ENCODE measurements around the gene MYH14. TPM values are rescaled to one million over a fixed set of nuclear protein-coding genes. Genes with fewer than 3 reads are reported as not detected.

MYH14 gene
- total and polyA plus RNA-seq, 9 of the 15 experiments (the other 6 are each of a cell fraction or from before 2014, with no cell fraction given): 0.04 to 0.86 (median 0.19) TPM; not detected in 2

DNA sequence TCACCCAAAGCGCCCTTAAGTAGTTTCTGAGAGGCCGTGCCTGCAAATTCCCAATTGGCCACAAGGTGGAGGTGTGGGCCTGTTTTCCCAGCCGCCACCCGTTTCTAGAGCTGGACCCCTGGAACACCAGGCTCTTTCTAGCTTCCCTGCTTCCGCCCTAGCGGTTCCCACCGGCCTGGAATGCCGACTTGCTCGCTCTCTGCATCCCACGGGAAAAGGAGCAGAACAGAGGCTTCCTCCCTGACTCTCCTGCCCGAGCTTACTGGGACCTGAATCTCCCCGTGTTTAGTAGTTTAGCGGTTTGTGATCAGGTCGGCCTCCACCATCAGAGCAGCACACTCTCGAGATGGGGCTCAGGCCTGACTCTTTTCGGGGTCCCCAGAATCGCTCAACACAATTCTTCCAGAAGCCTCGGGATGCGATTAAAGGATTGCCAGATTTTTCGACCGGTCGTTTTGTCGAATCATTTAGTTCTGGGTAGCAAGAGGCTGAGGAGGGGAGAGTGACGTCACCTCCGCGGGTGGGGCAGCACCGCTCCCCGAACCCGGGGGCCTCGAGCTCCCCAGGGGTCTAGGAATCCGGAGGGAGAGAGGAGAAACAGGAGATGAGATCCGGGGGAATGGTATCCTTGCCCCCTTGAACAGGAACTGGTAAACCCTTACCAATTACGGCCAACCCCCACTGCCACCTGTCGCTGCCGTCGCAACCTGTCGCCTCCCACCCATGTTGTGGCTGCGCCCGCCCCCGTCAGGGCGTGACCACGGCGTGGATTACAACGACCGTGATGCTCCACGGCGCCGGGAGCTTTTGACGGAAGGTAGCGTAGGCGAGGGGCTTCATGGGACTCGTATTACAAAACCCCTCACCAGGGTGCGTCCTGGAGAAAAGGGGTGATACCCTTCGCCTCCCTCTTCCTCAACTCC, 154.0 kb downstream of the MYH14 start (continued):
- TF ChIP-seq, protein P1, sequence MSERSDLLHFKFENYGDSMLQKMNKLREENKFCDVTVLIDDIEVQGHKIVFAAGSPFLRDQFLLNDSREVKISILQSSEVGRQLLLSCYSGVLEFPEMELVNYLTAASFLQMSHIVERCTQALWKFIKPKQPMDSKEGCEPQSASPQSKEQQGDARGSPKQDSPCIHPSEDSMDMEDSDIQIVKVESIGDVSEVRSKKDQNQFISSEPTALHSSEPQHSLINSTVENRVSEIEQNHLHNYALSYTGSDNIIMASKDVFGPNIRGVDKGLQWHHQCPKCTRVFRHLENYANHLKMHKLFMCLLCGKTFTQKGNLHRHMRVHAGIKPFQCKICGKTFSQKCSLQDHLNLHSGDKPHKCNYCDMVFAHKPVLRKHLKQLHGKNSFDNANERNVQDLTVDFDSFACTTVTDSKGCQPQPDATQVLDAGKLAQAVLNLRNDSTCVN (CRISPR knock-in tag; IDR thresholded peaks at IDR 0.05): no peak
- TF ChIP-seq NR2F6 (CRISPR knock-in tag; IDR thresholded peaks at IDR 0.05): no peak
- peak; percentile 21; the same call in 1 of the 2 replicates for TF ChIP-seq ZBTB17 (CRISPR knock-in tag; IDR thresholded peaks at IDR 0.05)
- TF ChIP-seq, protein P2, sequence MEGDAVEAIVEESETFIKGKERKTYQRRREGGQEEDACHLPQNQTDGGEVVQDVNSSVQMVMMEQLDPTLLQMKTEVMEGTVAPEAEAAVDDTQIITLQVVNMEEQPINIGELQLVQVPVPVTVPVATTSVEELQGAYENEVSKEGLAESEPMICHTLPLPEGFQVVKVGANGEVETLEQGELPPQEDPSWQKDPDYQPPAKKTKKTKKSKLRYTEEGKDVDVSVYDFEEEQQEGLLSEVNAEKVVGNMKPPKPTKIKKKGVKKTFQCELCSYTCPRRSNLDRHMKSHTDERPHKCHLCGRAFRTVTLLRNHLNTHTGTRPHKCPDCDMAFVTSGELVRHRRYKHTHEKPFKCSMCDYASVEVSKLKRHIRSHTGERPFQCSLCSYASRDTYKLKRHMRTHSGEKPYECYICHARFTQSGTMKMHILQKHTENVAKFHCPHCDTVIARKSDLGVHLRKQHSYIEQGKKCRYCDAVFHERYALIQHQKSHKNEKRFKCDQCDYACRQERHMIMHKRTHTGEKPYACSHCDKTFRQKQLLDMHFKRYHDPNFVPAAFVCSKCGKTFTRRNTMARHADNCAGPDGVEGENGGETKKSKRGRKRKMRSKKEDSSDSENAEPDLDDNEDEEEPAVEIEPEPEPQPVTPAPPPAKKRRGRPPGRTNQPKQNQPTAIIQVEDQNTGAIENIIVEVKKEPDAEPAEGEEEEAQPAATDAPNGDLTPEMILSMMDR (IDR thresholded peaks at IDR 0.05 in 2 of 3, conservative IDR thresholded peaks at IDR 0.05 in 1 of 3; ENCODE audit: insufficient read depth in 2 of 3, low read depth in 1 of 3, low read length in 3 of 3): peak; percentile 89 to 91 (median 90)
- no peak for TF ChIP-seq DMBX1 (CRISPR knock-in tag; IDR thresholded peaks at IDR 0.05; ENCODE audit: borderline replicate concordance)
- 0 out of 2 replicates have a peak, but pooled peaks have one; percentile 78 for TF ChIP-seq SMAD4 (CRISPR knock-in tag; conservative IDR thresholded peaks at IDR 0.05)
- no peak for TF ChIP-seq NR1H2 (CRISPR knock-in tag; IDR thresholded peaks at IDR 0.05)
- no peak for TF ChIP-seq MECOM (CRISPR knock-in tag; IDR thresholded peaks at IDR 0.05)
- TF ChIP-seq, protein P3, sequence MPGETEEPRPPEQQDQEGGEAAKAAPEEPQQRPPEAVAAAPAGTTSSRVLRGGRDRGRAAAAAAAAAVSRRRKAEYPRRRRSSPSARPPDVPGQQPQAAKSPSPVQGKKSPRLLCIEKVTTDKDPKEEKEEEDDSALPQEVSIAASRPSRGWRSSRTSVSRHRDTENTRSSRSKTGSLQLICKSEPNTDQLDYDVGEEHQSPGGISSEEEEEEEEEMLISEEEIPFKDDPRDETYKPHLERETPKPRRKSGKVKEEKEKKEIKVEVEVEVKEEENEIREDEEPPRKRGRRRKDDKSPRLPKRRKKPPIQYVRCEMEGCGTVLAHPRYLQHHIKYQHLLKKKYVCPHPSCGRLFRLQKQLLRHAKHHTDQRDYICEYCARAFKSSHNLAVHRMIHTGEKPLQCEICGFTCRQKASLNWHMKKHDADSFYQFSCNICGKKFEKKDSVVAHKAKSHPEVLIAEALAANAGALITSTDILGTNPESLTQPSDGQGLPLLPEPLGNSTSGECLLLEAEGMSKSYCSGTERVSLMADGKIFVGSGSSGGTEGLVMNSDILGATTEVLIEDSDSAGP (CRISPR knock-in tag; IDR thresholded peaks at IDR 0.05): no peak
- TF ChIP-seq XRCC5 (IDR thresholded peaks at IDR 0.05; ENCODE audit: low read depth, low read length): peak; percentile 8; the same call in 1 of the 2 replicates
- peak; percentile 59 for TF ChIP-seq GATAD2A (IDR thresholded peaks at IDR 0.05)
- TF ChIP-seq ZNF76 (CRISPR knock-in tag; IDR thresholded peaks at IDR 0.05; ENCODE audit: borderline replicate concordance): no peak
- TF ChIP-seq, protein P4, sequence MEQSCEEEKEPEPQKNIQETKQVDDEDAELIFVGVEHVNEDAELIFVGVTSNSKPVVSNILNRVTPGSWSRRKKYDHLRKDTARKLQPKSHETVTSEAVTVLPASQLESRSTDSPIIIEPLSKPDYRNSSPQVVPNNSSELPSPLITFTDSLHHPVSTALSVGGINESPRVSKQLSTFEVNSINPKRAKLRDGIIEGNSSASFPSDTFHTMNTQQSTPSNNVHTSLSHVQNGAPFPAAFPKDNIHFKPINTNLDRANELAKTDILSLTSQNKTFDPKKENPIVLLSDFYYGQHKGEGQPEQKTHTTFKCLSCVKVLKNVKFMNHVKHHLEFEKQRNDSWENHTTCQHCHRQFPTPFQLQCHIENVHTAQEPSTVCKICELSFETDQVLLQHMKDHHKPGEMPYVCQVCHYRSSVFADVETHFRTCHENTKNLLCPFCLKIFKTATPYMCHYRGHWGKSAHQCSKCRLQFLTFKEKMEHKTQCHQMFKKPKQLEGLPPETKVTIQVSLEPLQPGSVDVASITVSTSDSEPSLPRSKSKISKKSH (CRISPR knock-in tag; IDR thresholded peaks at IDR 0.05): no peak
- no peak for TF ChIP-seq LEF1 (IDR thresholded peaks at IDR 0.05)
- TF ChIP-seq FOS (IDR thresholded peaks at IDR 0.05; ENCODE audit: extremely low read depth, insufficient read length): no peak
- TF ChIP-seq, protein P5, sequence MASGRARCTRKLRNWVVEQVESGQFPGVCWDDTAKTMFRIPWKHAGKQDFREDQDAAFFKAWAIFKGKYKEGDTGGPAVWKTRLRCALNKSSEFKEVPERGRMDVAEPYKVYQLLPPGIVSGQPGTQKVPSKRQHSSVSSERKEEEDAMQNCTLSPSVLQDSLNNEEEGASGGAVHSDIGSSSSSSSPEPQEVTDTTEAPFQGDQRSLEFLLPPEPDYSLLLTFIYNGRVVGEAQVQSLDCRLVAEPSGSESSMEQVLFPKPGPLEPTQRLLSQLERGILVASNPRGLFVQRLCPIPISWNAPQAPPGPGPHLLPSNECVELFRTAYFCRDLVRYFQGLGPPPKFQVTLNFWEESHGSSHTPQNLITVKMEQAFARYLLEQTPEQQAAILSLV (tag; IDR thresholded peaks at IDR 0.05): no peak
- TF ChIP-seq HDAC6 (IDR thresholded peaks at IDR 0.05; ENCODE audit: low read depth, low read length): no peak
- TF ChIP-seq PHB2 (IDR thresholded peaks at IDR 0.05; ENCODE audit: low read depth): no peak
- no peak for TF ChIP-seq PRMT5 (CRISPR knock-in tag; IDR thresholded peaks at IDR 0.05)
- no peak for TF ChIP-seq CCAR2 (IDR thresholded peaks at IDR 0.05; ENCODE audit: low read depth, low read length)
- no peak for TF ChIP-seq MTA2 (IDR thresholded peaks at IDR 0.05; ENCODE audit: low read depth)
- TF ChIP-seq NBN (IDR thresholded peaks at IDR 0.05; ENCODE audit: low read depth): peak; percentile 88

All from K562 (cell line).